Measurements from ENCODE around the gene CCDC18.
"Not testable (repeated sequence)": the region's sequence is repeated elsewhere in the genome, so short reads cannot be mapped to it uniquely, and the experiment has no call there.

Gene CCDC18

DNA sequence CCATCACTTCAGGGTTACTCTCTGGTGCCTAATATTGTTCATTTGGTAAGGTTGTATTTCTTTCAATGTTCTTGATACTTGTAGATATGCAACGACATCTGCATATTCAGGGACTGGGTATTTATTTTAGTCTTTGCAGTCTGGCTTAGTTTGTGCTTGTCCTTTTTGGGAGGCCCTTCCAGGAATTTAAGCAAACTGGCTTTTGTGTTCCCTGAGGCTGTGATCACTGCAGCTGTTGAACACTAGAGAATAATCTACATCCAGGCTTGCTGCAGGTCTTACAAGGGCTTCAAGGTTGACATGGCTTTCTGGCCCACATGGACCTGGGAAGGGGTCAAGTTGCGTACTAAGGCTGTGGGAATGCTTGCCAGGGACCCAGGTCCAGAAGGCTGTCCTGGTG, 72.1 kb downstream of the CCDC18 start:
- TF ChIP-seq, protein P1, sequence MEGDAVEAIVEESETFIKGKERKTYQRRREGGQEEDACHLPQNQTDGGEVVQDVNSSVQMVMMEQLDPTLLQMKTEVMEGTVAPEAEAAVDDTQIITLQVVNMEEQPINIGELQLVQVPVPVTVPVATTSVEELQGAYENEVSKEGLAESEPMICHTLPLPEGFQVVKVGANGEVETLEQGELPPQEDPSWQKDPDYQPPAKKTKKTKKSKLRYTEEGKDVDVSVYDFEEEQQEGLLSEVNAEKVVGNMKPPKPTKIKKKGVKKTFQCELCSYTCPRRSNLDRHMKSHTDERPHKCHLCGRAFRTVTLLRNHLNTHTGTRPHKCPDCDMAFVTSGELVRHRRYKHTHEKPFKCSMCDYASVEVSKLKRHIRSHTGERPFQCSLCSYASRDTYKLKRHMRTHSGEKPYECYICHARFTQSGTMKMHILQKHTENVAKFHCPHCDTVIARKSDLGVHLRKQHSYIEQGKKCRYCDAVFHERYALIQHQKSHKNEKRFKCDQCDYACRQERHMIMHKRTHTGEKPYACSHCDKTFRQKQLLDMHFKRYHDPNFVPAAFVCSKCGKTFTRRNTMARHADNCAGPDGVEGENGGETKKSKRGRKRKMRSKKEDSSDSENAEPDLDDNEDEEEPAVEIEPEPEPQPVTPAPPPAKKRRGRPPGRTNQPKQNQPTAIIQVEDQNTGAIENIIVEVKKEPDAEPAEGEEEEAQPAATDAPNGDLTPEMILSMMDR (conservative IDR thresholded peaks at IDR 0.05): no peak
- no peak overlapping the region for H3K27ac ChIP-seq

DNA sequence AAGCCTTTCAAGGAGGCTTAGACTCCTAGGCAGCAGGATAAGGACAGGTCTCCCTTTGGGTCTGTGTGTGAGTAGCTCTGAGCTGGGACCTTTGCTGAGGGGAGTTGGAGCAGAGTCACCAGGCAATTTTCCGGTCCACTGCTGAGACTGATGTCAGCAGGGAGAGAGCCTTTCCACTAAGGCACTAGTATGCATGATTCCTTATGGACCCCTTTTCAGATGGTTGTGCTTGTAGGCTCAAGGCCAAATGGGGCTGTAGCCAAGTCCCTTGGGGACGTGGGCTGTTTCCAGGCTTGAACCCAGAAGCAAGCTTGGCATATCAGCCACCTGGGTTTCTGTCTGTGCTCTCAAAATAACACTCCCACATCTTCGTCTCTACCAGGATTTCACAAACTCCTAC, 73.0 kb downstream of the CCDC18 start:
- TF ChIP-seq, protein P1 (conservative IDR thresholded peaks at IDR 0.05): no peak
- H3K27ac ChIP-seq: no peak overlapping the region

GRCh38 chr1:93255222-93256079, 74.9 kb downstream of the CCDC18 start:
- TF ChIP-seq, protein P1 (conservative IDR thresholded peaks at IDR 0.05): no peak

GRCh38 chr1:93256433-93256832, 75.9 kb downstream of the CCDC18 start:
- TF ChIP-seq, protein P1 (conservative IDR thresholded peaks at IDR 0.05): no peak
- H3K27ac ChIP-seq: no peak overlapping the region

More at GRCh38 chr1:93255222-93256079, 74.9 kb downstream of the CCDC18 start:
- H3K27ac ChIP-seq: no peak overlapping the region

DNA sequence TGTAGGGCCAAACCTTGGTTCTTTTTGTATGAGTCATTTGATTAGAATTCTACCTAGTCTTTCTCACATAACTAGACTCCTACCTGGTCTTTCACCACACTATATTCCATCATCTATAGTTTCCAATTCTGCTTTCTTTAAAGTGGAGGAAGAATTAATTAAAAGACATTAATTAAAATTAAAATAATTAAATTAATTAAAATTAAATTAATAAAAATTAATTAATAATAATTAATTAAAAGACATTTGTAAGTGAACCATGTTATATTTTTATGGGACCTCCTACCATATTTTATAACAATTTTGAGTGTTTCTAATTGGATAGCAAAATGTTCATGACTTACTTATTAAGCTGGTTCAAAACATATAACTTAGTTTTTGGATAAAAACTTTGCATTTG, 77.4 kb downstream of the CCDC18 start:
- no peak overlapping the region for H3K27ac ChIP-seq
- TF ChIP-seq, protein P1 (conservative IDR thresholded peaks at IDR 0.05): no peak

DNA sequence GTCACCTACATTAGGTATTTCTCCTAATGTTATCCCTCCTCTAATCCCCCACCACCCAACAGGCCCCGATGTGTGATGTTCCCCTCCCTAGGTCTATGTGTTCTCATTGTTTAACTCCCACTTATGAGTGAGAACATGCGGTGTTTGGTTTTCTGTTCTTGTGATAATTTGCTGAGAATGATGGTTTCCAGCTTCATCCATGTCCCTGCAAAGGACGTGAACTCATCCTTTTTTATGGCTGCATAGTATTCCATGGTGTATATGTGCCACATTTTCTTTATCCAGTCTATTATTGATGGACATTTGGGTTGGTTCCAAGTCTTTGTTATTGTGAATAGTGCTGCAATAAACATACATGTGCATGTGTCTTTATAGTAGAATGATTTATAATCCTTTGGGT, 80.2 kb downstream of the CCDC18 start:
- not testable (repeated sequence) for H3K27ac ChIP-seq

DNA sequence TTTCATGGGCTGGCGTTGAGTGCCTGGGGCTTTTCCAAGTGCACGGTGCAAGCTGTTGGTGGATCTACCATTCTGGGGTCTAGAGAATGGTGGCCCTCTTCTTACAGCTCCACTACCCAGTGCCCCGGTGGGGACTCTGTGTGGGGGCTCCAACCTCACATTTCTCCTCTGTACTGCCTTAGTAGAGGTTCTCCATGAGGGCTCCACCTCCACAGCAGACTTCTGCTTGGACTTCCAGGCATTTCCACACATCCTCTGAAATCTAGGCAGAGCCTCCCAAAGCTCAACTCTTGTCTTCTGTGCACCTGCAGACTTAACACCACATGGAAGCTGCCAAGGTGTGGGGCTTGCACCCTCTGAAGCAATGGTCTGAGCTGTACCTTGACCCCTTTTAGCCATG, 82.1 kb downstream of the CCDC18 start:
- no peak overlapping the region for H3K27ac ChIP-seq
- TF ChIP-seq, protein P1 (conservative IDR thresholded peaks at IDR 0.05): no peak

- H3K27ac ChIP-seq: not testable (repeated sequence)
Observed at GRCh38 chr1:93268888-93269287, 88.4 kb downstream of the CCDC18 start.

GRCh38 chr1:93275262-93275633, 94.7 kb downstream of the CCDC18 start:
- not testable (repeated sequence) for H3K27ac ChIP-seq

Data from VCaP (cell line).